ENCODE data around the gene SPOCD1.

Gene SPOCD1

GRCh38 chr1:31771891-31772668 is 43.7 kb downstream of the SPOCD1 start:
- no peak for DNase-seq (ENCODE audit: low read depth in 2 of 2)

GRCh38 chr1:31769720-31770390 is 46.0 kb downstream of the SPOCD1 start:
- DNase-seq (ENCODE audit: low read depth in 2 of 2): no peak

DNA sequence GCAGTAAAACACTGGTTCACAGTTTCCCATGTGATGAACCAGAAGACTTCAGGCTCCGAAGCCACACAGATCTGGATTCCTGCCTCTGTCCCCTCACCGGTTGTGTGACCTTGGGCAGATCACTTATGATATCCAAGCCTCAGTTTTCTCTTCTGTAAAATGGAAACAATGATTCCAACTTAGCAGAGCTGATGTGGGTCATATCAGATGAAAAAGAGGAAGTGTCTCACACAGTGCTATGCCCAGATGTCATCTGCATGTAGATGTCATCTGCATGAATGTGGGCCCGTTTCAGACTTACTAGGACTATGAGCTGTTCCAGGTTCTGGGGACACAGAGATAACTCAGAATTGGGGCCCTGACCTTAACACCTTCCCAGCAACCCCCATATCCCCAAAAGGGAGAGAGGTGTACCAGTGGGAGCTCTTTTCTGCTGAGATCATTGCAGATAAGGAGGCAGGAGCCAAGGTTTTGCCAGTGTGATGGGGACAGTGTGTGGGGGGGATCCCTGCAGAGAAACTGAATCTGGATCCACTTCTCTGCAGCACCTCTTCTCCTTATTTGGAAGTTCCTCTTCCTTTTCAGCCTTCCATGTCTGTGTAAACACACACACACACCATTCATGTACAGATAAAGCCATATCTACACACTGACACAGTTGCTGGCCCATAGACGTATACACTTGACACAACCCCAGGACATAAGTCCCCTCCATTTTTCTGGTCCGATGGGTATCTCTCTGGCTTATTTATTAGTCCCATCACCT is 46.7 kb downstream of the SPOCD1 start:
- DNase-seq (ENCODE audit: low read depth in 2 of 2): no peak

DNA sequence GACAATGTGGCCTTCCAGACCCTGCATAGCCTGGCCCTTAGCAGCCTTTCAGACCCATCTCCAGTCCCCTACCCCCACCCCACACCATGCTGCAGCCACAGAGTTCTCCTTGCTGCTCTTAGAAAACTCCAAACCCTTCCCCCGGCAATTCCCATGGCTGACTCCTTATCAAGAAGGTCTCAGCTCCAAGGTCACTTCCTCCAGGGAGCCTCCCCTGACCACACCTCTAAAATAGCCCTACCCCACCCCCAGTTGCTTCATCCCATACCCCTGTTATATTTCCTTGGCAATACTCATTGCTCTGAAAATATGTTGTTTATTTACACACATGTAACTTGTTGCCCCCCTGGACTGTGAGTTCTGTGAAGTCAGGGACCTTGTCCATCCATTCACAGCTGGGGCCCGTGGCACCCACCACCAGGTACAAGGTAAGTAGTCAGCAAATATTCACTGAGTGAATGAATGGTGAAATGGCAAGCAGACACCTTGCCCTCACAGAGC is 47.4 kb downstream of the SPOCD1 start:
- no peak for DNase-seq (ENCODE audit: low read depth in 2 of 2)

DNA sequence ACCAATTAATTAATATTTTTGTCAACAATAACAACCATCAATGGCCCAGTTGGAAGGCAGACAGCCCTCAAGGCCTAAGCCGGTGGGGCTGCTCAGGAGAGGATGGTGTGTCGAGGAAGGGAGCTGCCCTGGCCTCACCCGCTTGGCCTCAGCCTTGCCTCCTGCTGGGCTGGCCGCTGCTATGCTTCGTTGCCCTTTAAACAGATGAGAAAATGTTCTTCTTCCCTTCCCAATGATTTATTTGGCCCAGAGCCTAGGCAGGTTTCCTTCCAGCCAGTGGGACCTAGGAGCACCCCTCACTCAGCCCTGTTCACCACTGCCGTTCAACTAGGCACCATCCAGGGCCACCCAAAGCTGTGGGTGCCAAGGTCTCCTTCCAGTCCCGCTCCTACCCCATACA is 48.6 kb downstream of the SPOCD1 start:
- no peak for DNase-seq (ENCODE audit: low read depth in 2 of 2)

- DNase-seq (ENCODE audit: low read depth in 2 of 2): no peak
Observed at GRCh38 chr1:31765516-31765915, 50.3 kb downstream of the SPOCD1 start.

DNA sequence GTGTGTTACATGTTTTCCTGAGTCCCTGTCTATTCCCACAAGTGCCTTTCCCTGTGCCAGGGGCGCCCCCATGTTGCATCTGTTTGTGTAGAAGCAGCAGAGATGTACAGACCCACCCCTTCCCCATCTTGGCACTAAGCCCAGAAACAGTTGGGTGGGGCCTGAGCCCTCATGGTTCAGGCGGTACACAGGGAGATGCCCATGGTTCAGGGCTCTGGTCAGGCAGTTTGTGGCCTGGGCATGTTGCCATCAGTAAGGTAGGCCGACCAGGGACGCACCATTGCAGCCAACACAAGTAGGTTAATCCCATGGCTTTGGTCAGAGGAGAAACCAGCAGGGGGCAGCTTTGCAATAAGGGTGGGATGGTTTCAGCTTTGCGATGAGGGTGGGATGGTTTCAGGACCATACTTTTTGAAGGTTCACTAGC is 50.8 kb downstream of the SPOCD1 start:
- DNase-seq (ENCODE audit: low read depth in 2 of 2): no peak

GRCh38 chr1:31764312-31765040 is 51.3 kb downstream of the SPOCD1 start, which contains the start of gene ADGRB2:
Gene ADGRB2, minus strand, starts transcription at chr1:31764340. Its CDS starts 7,119 bp downstream, at chr1:31757221.
- no peak for DNase-seq (ENCODE audit: low read depth in 2 of 2)

DNA sequence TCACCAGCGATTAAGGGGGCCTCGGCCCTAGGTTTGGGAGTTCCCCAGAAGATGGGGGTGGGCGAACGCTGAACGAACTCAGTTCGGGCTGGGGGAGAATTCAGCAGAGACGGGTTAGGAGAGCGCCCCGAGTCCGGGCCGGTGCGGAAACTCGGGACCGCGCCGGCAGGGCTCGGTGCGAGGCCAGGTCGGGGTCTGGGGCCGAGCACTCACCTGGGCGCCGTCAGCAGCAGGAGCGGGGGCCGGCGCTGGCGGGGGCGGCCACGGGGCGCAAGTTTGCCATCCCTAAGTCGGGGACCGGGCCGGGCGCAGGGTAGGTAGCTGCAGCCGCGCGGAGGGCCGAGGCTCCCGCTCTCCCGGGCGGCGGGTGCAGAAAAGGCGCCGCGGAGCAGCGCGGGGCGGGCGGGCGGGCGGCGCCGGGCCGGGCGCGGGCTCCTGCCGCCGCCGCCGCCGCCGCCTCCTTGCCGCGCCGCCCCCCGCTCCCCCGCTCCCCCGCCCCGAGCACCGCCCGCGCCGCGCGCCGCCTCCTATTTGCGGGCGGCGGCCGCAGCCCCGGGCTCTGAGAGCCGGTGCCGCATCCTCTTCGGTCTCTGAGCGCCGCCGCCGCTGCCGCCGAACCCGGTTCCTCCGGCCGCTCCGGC is 52.0 kb downstream of the SPOCD1 start:
- no peak for DNase-seq (ENCODE audit: low read depth in 2 of 2)

GRCh38 chr1:31762726-31763670 is 52.8 kb downstream of the SPOCD1 start:
- DNase-seq (ENCODE audit: low read depth in 2 of 2): no peak

- DNase-seq (ENCODE audit: low read depth in 2 of 2): no peak
Observed at GRCh38 chr1:31762323-31762722, 53.5 kb downstream of the SPOCD1 start.

GRCh38 chr1:31761883-31762282 is 53.9 kb downstream of the SPOCD1 start:
- DNase-seq (ENCODE audit: low read depth in 2 of 2): peak in 1 of 2 experiments; percentile 31

DNA sequence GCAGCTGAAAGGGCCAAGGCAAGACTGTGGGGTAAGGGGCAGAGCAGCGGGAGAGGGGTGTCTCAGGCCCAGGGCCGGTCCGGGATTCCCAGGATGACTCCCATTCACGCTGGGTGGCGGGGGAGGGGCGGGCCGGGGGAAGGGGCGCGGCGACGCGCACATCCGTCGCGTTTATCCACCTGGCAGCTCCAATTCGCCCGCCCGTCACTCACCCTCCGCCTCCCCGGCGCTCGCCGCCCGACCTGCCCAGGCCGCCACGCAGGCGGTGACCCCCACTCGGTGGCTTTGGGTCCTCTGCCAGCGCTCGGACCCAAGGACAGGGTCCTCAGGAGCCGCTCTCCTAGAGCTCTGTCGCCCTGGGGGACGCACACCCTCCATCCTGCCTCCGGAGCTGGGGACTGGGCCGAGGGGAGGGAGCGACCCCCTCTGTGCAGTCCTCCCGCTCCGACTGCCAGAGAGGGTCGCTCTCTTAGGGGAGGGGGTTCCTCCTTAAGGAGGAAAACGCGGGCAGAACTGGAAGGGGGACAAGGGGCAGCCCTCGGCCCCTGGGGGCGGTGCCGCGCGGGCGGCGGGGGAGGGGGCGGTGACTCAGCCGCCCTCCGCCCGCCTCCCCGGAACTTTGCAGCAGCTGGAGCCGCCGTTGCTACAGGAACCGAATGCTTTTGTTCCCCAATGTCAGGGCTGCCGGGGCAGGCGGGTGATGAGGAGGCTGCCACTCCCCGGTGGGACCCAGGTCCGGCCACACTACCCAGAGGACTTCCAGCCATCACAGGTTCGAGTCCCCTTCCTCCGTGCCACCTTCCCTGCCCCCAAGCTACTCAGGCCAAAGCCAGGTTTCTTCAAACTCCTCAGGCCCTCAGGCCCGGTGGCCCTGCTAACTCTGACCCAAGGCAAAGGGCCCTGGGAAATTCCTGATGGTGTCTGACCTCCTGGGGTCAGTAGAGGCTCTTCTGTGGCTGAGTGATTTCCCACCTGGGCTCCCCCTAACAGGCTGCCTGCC is 55.1 kb downstream of the SPOCD1 start:
- DNase-seq (ENCODE audit: low read depth in 2 of 2): peak in 1 of 2 experiments; percentile 27

- no peak for DNase-seq (ENCODE audit: low read depth in 2 of 2)
Observed at GRCh38 chr1:31759298-31760023, 56.4 kb downstream of the SPOCD1 start.

- DNase-seq (ENCODE audit: low read depth in 2 of 2): no peak
Observed at GRCh38 chr1:31758823-31759222, 57.0 kb downstream of the SPOCD1 start.

- no peak for DNase-seq (ENCODE audit: low read depth in 2 of 2)
Observed at GRCh38 chr1:31757989-31758388, 57.8 kb downstream of the SPOCD1 start.

- no peak for DNase-seq (ENCODE audit: low read depth in 2 of 2)
Observed at GRCh38 chr1:31757204-31757679, 58.6 kb downstream of the SPOCD1 start.

GRCh38 chr1:31756578-31756977 is 59.2 kb downstream of the SPOCD1 start:
- no peak for DNase-seq (ENCODE audit: low read depth in 2 of 2)

Data from fibroblast of skin of left biceps (primary cell).